DND-41 (cell line): Measurements from ENCODE around the gene LIMS2.

ENCODE experiments used
- EZH2 ChIP-seq: IDR thresholded peaks from 3 replicates; pipeline ENCODE4 v1.6.1; 2012; ENCODE audit warnings: borderline replicate concordance, low read depth, mild to moderate bottlenecking, moderate library complexity, low read length, inconsistent platforms; ENCODE audit not compliant: severe bottlenecking
- TF ChIP-seq, protein P1 (sequence below): IDR thresholded peaks from 2 replicates; pipeline ENCODE4 v1.5.1; 2012; ENCODE audit warnings: borderline replicate concordance, low read length, moderate library complexity, mild to moderate bottlenecking; ENCODE audit not compliant: poor library complexity, severe bottlenecking; ENCODE audit errors: extremely low read depth

- TF ChIP-seq, protein P1, sequence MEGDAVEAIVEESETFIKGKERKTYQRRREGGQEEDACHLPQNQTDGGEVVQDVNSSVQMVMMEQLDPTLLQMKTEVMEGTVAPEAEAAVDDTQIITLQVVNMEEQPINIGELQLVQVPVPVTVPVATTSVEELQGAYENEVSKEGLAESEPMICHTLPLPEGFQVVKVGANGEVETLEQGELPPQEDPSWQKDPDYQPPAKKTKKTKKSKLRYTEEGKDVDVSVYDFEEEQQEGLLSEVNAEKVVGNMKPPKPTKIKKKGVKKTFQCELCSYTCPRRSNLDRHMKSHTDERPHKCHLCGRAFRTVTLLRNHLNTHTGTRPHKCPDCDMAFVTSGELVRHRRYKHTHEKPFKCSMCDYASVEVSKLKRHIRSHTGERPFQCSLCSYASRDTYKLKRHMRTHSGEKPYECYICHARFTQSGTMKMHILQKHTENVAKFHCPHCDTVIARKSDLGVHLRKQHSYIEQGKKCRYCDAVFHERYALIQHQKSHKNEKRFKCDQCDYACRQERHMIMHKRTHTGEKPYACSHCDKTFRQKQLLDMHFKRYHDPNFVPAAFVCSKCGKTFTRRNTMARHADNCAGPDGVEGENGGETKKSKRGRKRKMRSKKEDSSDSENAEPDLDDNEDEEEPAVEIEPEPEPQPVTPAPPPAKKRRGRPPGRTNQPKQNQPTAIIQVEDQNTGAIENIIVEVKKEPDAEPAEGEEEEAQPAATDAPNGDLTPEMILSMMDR, result no peak
- no peak for TF ChIP-seq EZH2
Observed at GRCh38 chr2:127706215-127706990, 31.1 kb upstream of the LIMS2 start.
